ENCODE measurements around the gene ARMC2.
A peak's percentile ranks its signal among the peaks of the same experiment; 100 is the strongest.
"Not testable (repeated sequence)": the region's sequence is repeated elsewhere in the genome, so short reads cannot be mapped to it uniquely, and the experiment has no call there.

ARMC2 gene

GRCh38 chr6:108832738-108833137 lies 15.5 kb upstream of the ARMC2 start:
- no peak for DNase-seq (ENCODE audit: low read depth)

DNA sequence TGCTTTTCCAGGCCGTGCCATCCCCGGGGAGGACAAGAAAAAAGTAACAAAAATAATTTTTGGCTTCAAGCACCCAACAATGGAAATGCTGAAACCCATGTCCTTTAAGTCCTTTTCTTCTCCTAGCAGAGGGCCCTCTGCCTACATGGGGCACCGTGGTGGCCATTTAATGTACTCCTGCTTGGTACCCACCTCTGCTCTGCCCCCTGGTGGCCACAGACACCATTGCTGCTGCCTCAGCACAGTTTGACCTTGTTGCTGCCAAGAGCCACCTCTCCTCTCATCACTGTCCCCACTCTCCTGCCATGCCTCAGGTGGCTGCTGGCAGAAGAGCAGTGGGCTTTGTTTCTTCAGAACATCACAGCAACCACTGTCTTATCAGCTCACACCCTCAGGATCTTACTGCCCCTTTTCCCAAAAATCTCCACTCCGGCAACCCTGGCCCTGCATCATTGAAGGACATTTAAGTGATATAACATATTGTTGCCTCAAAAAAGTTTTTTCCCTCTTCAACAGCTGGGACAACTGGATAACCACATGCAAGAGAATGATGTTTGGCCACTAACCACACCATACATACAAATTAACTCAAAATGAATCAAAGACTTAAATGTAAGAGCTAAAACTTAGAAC lies 12.9 kb upstream of the ARMC2 start:
- DNase-seq (ENCODE audit: low read depth): peak; percentile 80

DNA sequence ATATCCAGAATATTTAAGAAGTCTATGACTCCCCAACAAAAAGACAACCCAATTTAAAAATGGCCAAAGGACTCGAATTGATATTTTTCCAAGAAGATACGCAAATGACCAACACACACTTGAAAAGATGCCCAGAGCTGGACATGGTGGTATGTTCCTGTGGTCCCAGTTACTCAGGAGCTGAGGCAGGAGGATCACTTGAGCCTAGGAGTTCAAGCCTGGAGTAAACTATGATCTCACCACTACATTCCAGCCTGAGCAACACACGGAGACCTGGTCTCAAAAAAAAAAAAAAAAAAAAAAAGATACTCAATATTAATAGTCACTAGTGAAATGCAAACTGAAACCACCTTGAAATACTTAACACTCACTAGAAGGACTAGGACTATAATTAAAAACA lies 12.2 kb upstream of the ARMC2 start:
- no peak for DNase-seq (ENCODE audit: low read depth)

GRCh38 chr6:108837236-108837971 lies 10.8 kb upstream of the ARMC2 start:
- no peak for DNase-seq (ENCODE audit: low read depth)

GRCh38 chr6:108838101-108838717 lies 10.0 kb upstream of the ARMC2 start:
- no peak for DNase-seq (ENCODE audit: low read depth)

DNA sequence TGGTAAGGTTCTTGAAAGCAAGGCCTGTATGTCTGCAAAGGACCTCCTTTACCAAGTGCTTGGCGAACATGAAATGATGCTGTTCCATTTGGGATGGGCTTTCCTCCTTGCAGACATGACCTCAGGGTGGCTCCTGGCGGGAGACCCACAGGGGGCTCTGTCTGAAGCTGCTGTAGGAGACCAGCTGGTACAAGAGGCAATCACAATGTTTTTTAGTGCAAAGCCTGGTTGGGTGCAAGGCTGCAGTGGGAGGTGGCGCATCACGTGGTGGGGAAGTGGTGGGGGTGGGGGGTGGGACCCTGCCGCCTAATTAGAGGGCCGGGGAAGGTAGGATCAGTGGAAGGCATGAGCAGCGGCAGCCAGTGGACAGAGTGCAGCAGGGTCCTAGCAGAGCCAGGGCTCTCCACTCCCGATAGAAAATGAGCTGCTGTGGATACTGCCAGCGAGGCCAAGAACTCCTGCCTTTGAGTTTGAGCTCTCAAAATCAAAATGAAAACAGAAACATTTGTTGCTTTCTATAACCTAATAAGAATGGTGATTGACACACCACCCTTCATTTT lies 9.1 kb upstream of the ARMC2 start:
- DNase-seq (ENCODE audit: low read depth): no peak

DNA sequence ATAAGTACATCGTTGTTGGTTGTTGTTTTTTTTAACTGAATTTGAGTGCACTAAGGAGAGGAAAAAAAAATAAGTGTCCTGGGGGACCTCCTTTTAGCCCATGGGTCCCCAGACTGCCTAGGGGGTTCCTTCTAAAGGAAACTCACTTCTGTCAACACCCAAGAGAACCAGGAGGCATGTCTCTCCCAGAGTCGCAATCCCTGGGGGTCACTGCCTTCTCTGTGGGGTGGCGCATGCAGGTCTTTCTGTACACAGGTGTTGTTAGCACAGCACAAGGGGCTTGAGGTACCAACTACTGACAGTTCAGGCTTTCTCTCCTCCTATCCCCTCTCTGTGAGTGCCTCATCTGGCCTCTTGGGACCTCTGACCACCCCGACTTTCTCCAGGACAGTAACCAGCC lies 7.3 kb upstream of the ARMC2 start:
- no peak for DNase-seq (ENCODE audit: low read depth)

- peak; percentile 8 for DNase-seq (ENCODE audit: low read depth)
Observed at GRCh38 chr6:108841377-108841855, 6.8 kb upstream of the ARMC2 start.

- DNase-seq (ENCODE audit: low read depth): no peak
Observed at GRCh38 chr6:108844135-108844534, 4.1 kb upstream of the ARMC2 start.

DNA sequence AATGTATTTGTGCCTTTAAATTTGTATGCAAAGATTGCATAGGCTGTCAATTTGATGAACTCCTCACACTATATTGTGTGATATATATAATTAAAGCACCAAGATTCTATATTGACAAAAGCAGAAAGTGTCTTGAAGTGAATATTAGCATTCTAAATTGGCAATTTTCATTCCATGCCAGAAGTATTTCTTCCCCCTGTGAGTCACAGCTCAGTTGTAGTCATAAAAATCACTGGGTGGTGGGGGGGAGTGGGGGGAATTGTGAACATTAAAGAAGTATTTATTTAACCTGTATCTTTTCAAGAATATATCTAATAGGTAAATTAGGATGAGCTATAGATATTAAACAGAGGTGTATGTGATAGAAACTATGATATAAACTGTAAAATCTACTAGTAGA lies 3.1 kb upstream of the ARMC2 start:
- no peak for DNase-seq (ENCODE audit: low read depth)

DNA sequence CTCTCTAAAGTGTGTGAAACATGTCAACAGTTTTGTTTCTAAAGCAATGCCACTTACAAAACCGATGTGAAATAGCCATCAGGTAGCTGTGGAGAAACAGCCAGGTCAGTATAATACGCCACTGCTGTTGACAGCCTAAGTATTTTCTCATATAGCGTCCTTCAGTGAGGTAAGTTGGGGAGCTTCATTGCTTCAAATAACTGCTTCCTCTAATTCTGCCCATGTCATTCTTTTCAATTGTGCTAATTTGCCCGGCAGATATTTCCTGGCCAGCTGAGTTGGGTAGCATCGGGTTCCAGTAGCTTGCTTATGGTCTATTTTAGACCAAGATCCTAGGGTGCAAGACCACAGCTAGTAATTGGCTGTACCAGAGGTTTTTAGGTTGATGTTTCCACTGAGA lies 2.1 kb upstream of the ARMC2 start:
- DNase-seq (ENCODE audit: low read depth): no peak

DNA sequence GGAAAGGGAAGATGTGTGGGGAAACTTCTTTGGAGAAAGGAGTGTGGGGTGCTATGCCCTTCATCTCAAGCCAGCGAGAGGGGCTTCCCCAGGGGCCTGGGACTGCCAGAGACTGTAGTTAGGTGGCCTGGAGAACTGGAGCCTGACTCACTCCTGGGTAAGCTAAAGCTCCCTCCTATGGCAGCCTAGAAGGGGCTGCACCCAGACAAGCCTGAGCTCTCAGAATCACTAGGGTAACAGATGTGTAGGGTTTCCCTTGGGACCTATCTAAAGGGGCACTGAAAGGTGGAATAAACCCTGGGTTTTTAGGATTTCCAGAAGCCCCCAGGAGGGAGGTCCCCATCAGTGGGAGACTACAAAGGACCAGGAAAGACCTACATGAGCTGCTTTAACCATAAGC lies 1.6 kb upstream of the ARMC2 start:
- DNase-seq (ENCODE audit: low read depth): no peak

DNA sequence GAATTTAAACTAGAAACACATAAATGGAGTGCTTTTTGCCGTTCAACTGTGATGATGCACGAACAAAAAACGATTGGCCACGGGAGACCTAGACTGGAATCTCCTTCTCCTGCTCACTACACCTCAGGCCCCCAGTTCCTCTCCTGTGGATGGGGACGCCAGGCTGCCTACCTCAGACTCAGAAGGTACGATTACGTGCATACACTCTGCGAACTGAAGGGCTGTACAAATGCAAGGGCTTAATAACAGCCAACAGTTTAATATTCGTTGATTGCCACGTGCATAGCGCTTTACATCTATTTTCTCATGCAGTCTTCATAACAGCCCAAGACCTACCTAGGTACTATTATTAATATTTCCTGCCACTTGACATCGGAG lies 495 bp upstream of the ARMC2 start:
- DNase-seq (ENCODE audit: low read depth): no peak

DNA sequence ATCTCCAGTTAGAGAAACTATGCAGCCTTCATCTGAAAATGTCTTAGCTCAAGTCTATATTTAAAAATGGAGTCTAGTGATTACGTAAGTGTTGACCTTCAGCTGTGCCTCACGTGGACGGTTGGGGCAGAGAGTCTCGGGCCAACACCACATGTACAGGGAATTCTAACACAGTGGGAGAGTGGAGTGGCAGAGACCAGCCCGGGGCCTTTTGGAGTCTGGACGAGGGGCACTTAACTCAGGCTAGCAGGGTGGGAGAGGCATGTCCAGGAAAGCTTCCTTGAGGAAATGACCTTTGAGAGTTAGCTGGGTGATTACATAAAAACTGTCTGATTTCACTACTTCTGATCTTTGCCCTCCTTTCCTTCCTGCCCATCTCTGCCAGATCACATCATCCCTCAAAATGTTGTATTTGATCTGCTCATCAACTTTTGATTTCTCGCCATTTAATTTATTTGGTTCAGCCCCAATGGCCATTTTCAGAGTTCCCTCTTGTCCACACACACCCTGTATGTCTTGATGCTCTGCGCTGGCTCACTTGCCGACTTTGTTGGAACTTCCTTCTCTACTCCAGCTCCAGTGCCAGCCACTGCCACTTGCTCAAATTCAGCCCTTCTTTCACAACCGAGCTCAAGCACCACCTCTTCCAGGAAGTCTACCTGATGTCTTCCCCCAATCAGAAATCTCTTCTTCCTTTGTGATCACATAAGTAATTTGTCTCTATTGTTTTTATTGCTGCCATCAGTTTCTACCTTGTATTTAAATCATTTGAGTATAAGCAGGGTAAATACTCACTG lies 2.6 kb downstream of the ARMC2 start:
- no peak for DNase-seq (ENCODE audit: low read depth)

DNA sequence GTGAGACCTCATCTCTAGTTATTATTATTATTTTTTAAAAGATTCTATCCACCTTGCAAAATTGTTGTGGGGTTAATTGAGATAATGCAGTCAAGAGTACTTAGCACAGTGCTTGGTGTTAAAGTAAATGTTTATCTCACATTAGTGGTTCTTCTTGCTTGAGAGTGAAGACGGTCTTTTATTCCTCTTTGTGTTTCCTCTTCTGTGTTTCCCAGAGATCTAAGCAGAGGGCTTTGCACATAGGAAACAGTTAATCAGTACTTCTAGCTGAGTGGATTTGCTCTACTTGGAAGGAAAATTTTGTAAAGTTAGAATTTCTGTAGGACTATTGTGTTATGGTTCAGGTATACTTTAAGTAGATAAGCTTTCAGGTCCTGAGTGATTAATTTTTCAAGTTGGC lies 3.5 kb downstream of the ARMC2 start:
- DNase-seq (ENCODE audit: low read depth): no peak

DNA sequence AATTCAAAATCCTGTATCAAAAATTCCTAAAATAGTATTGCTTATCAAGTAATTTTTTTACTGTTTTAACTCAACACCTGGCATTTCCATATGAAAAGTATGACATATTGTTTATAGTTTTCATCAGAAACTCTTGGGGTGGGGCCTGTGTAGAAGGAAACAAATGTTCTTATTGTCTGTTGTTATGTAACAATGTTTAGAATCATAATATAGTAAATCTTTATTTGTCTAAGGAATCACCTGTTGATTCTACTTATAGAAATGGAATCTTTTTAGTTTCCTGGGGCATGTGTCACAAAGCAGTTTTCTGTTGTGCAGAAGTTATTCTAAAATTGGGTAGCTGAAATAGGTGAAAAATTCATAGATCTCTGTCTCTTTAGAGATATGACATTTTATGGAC lies 4.9 kb downstream of the ARMC2 start:
- DNase-seq (ENCODE audit: low read depth): no peak

GRCh38 chr6:108862479-108863191 lies 14.4 kb downstream of the ARMC2 start:
- peak; percentile 31 for DNase-seq (ENCODE audit: low read depth)

GRCh38 chr6:108865751-108866286 lies 17.6 kb downstream of the ARMC2 start:
- DNase-seq (ENCODE audit: low read depth): not testable (repeated sequence)

- DNase-seq (ENCODE audit: low read depth): no peak
Observed at GRCh38 chr6:108866798-108867197, 18.6 kb downstream of the ARMC2 start.

DNA sequence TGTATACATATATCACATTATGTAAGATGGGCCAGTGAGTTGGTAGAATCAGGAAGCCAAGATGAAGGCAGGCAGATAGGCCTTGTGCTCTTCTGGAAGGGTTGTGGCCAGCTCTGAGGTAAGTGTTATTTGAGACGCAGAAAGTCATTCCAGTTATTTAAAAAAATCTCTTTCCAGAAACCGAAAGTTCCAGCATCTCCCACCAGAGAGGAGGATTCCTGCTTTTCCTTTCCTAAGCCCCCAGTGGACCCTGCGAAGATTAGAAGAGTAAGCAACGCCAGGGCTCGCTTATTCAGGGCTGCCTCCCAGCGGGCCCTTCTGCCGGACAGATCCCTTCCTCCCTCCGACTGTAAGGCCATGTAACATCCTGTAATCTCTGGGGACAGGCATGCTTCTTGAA lies 20.4 kb downstream of the ARMC2 start:
- no peak for DNase-seq (ENCODE audit: low read depth)

- no peak for DNase-seq (ENCODE audit: low read depth)
Observed at GRCh38 chr6:108869876-108870275, 21.7 kb downstream of the ARMC2 start.
